C4-2B (cell line): ENCODE results near the gene FGF6.

ENCODE experiments used
- CTCF ChIP-seq: fragments of 450-650 bp; conservative IDR thresholded peaks from 2 replicates; pipeline ENCODE4 v1.5.1; 2017; ENCODE audit warnings: mild to moderate bottlenecking
- ZFX ChIP-seq: fragments of 450-650 bp; IDR thresholded peaks from 2 replicates; pipeline ENCODE4 v1.6.1; 2017

GRCh38 chr12:4482936-4483335 lies 37.3 kb upstream of the FGF6 start:
- no peak for TF ChIP-seq CTCF
- no peak for TF ChIP-seq ZFX
